Pancreas (tissue), 10 donors: ENCODE data around the gene TMED3. TPM values are rescaled to one million over a fixed set of nuclear protein-coding genes. Genes with fewer than 3 reads are reported as not detected.

Experiments used
- ATAC-seq, 4 donors: fragments of 200-7000 bp; cut with Tn5 transposase; one replicate each; pipeline versions ENCODE4 v1.8.0 to v1.9.1; 2020; ENCODE audit warnings: mild to moderate bottlenecking in 4 of 4, moderate library complexity in 4 of 4
- DNase-seq, 6 donors: peaks; one replicate each; pipeline ENCODE4 v3.0.0-alpha.2; 2020
- FAIRE-seq: peaks from 2 replicates; lab custom pipeline; 2012; peaks lifted over from hg19 to GRCh38; lab: Jason Lieb, UNC
- H3K27ac ChIP-seq, 4 donors: fragments of 200-600 bp; sonication (generic); 1 replicate in 3 of 4; 2 replicates in 1 of 4; pipeline versions ENCODE4 v1.5.0 to v1.8.0; 2020
- H3K27me3 ChIP-seq, 4 donors: fragments of 200-600 bp; one replicate each; pipeline ENCODE4 v1.8.0; 2021
- H3K36me3 ChIP-seq, 3 donors: fragments of 200-600 bp; sonication (generic) in 1 of 3; one replicate each; pipeline versions ENCODE4 v1.5.0 to v1.8.0; 2020 to 2021
- H3K4me1 ChIP-seq, 3 donors: fragments of 200-600 bp; one replicate each; pipeline ENCODE4 v1.8.0; 2021
- H3K4me3 ChIP-seq, 4 donors: fragments of 200-600 bp; sonication (generic) in 2 of 4; one replicate each; pipeline versions ENCODE4 v1.5.0 to v1.8.0; 2020 to 2021
- H3K9me3 ChIP-seq, 4 donors: fragments of 200-600 bp; one replicate each; pipeline ENCODE4 v1.8.0; 2021
- CTCF ChIP-seq, 4 donors: fragments of 200-600 bp; sonication (generic) in 3 of 4; IDR thresholded peaks; one replicate each; pipeline versions ENCODE4 v1.5.0 to v1.8.0; 2021; ENCODE audit warnings: antibody characterized with exemption in 4 of 4
- WGBS, 2 donors: extraction: QIAGEN DNeasy Blood & Tissue Kit; methylation state at CpG; one replicate each; pipeline ENCODE4 v1.1.7; 2013; 5-methylcytosine and 5-hydroxymethylcytosine counted together
- intact Hi-C, 3 donors: fragments of 100-400 bp; cut with DNase I; formaldehyde crosslinking; loops; one replicate each; pipeline versions ENCODE4 v1.11.1 to v1.14.2; 2022
- polyA plus RNA-seq, 2 donors: library from polyadenylated mRNA; stranded (reverse); fragments of 200-250 nt; gene quantifications; one replicate each; pipeline ENCODE4 v1.2.3, GENCODE V29; 2013
- total RNA-seq, 6 donors: library from RNA; stranded (reverse); fragmentation: NEBNext Ultra II Directional in 4 of 6; extraction: Animal tissue kit (Norgen Biotek cat#: 25700) in 4 of 6; gene quantifications; one replicate each; pipeline versions ENCODE4 v1.2.1 to v1.2.4, GENCODE V29; 2021 to 2023
- donor health status: healthy with polysubstance abuse.
- donor health status: DM: no; HTN: no; CAD: no; lungs with moderate emphysema.
- donor health status: DM: no; HTN: no; CAD: no.
- donor health status: control.
- donor health status: control.
- donor health status: Bipolar disorder and iron deficiency.
- donor health status: DM: yes; HTN: yes; CAD: no.
- donor health status: DM: no; HTN: no; CAD: no.
- donor health status: DM: no; HTN: no; CAD: no.
- donor health status: DM: yes; HTN: yes; CAD: no.

The TMED3 gene
- total and polyA plus RNA-seq, 8 donors = 52.7 to 99.0 (median 81.1) TPM

GRCh38 chr15:79339588-79340314 lies 28.8 kb downstream of the TMED3 start:
- H3K36me3 ChIP-seq = no peaks in the 10 kb centered on the region
- no peaks in the 10 kb centered on the region for H3K27me3 ChIP-seq
- ATAC-seq (peak in 3 of 4 donors; percentile 66 to 81 (median 69)), DNase-seq (no peak), FAIRE-seq (no peak)
- H3K4me1 ChIP-seq = no peaks in the 10 kb centered on the region
- H3K9me3 ChIP-seq = no peaks in the 10 kb centered on the region
- peak; percentile 65 to 80 (median 74) for TF ChIP-seq CTCF (IDR thresholded peaks at IDR 0.05)
- intact Hi-C loops = no loop called here
- no peak overlapping the region for H3K27ac ChIP-seq
- H3K4me3 ChIP-seq = no peak overlapping the region
- WGBS, 2 donors = 69 to 70% methylated on average over 3 of the region's 3 CpGs

DNA sequence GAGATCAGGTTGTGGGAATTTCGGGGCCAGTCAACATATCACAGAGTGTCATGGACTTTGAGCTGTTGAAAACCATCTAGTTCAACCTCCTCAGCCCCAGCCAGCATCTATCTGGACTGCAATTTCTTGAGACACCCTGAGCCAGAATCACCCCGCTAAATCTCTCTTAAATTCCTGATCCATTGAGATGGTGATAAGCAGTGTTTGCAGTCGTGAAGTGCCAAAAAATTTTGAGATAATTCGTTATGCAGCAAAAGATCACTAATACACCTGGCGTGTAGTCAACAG lies 29.3 kb downstream of the TMED3 start:
- Histone ChIP-seq H3K4me3 (no peak overlapping the region), H3K36me3 (no peaks in the 10 kb centered on the region), H3K9me3 (no peaks in the 10 kb centered on the region), H3K27me3 (no peaks in the 10 kb centered on the region), H3K4me1 (no peaks in the 10 kb centered on the region), H3K27ac (no peak overlapping the region)
- no peak for FAIRE-seq
- TF ChIP-seq CTCF (IDR thresholded peaks at IDR 0.05) = no peak
- WGBS, 2 donors = 41% methylated on average over 5 of the region's 5 CpGs
- no peak for DNase-seq
- ATAC-seq = peak in 1 of 4 donors; percentile 11
- intact Hi-C loops = no loop called here

GRCh38 chr15:79341396-79341795 lies 30.5 kb downstream of the TMED3 start:
- ATAC-seq = no peak
- intact Hi-C loops = no loop called here
- no peaks in the 10 kb centered on the region for H3K27me3 ChIP-seq
- H3K36me3 ChIP-seq = no peaks in the 10 kb centered on the region
- no peak overlapping the region for H3K4me3 ChIP-seq
- H3K4me1 ChIP-seq = no peaks in the 10 kb centered on the region
- H3K9me3 ChIP-seq = no peaks in the 10 kb centered on the region
- FAIRE-seq = no peak
- no peak for DNase-seq
- 80 to 84% methylated on average over 9 of the region's 9 CpGs for WGBS, 2 donors
- TF ChIP-seq CTCF (IDR thresholded peaks at IDR 0.05) = no peak
- no peak overlapping the region for H3K27ac ChIP-seq

DNA sequence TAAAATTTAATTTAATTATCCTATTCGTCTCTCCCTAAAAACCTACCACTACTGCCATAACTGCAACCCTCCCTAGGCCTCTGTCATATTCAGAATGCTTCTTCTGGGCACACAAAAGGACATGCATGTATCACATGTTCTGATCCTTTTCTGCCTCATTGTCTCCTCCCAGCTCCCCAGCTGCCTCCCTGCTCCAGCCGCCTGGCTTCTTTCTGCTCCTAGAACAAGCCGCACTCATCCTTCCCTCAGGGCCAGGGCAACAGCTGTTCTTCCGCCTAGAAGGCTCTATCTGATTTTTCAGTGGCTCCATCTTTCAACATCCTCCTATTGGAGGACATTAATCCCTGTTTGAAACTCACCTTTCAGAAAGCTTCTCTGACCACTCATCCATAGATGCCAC lies 38.6 kb downstream of the TMED3 start:
- Histone ChIP-seq H3K4me1 (no peaks in the 10 kb centered on the region), H3K9me3 (no peaks in the 10 kb centered on the region), H3K4me3 (no peak overlapping the region), H3K27me3 (no peaks in the 10 kb centered on the region), H3K27ac (no peak overlapping the region), H3K36me3 (no peaks in the 10 kb centered on the region)
- ATAC-seq (no peak), DNase-seq (no peak), FAIRE-seq (no peak)
- no peak for TF ChIP-seq CTCF (IDR thresholded peaks at IDR 0.05)
- WGBS, 2 donors = 90% methylated on average over 4 of the region's 4 CpGs
- intact Hi-C loops = no loop called here

DNA sequence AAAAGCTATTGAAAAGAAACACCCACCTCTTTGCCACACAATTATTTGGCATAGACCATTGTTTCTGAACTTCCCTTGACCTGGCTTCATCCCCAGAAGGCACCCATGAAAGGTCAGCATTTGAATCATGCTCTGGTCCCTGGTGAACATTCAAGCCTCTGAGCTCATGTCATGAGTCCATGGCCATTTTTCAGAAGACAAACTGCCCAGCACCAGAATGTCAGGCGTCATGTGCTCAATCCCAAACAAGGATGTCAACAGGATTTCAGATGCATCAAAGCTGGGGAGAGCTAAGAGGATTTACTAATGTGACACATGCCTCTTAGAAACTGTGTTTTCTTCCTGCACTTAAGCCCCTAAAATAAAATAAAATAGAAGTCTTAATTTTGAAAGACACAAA lies 41.3 kb downstream of the TMED3 start:
- Histone ChIP-seq H3K27ac (no peak overlapping the region), H3K36me3 (no peaks in the 10 kb centered on the region), H3K27me3 (no peaks in the 10 kb centered on the region), H3K4me3 (no peak overlapping the region), H3K9me3 (no peaks in the 10 kb centered on the region), H3K4me1 (no peaks in the 10 kb centered on the region)
- no peak for TF ChIP-seq CTCF (IDR thresholded peaks at IDR 0.05)
- WGBS, 2 donors = 89 to 94% methylated on average over 1 of the region's 1 CpG
- no peak for DNase-seq
- FAIRE-seq = no peak
- intact Hi-C loops = no loop called here
- no peak for ATAC-seq
